Dendritic cell treated with granulocyte-macrophage colony-stimulating factor and Interleukin-4, amounts not matched to agents 40 ng/mL and 50 ng/mL, for 4 days (primary cell): ENCODE results near the gene GDPGP1.
"Not testable (repeated sequence)": the region's sequence is repeated elsewhere in the genome, so short reads cannot be mapped to it uniquely, and the experiment has no call there.

ENCODE experiments used
- H3K27ac Mint-ChIP-seq: one replicate; pipeline ENCODE4 v1.8.0; 2022; ENCODE audit warnings: mild to moderate bottlenecking, mixed read lengths
- H3K27me3 Mint-ChIP-seq: one replicate; pipeline ENCODE4 v1.8.0; 2022; ENCODE audit warnings: mild to moderate bottlenecking, mixed read lengths
- H3K36me3 Mint-ChIP-seq: one replicate; pipeline ENCODE4 v1.8.0; 2022; ENCODE audit warnings: low read depth, mixed read lengths
- H3K4me1 Mint-ChIP-seq: one replicate; pipeline ENCODE4 v1.8.0; 2022; ENCODE audit warnings: low read depth, mixed read lengths
- H3K4me3 Mint-ChIP-seq: one replicate; pipeline ENCODE4 v1.8.0; 2022; ENCODE audit warnings: mild to moderate bottlenecking, moderate library complexity, mixed read lengths
- H3K9me3 Mint-ChIP-seq: one replicate; pipeline ENCODE4 v1.8.0; 2022; ENCODE audit warnings: mixed read lengths
- intact Hi-C: fragments of 100-400 bp; cut with micrococcal nuclease; formaldehyde crosslinking; loops from one replicate; pipeline ENCODE4 v1.15.0; 2022

Gene GDPGP1

DNA sequence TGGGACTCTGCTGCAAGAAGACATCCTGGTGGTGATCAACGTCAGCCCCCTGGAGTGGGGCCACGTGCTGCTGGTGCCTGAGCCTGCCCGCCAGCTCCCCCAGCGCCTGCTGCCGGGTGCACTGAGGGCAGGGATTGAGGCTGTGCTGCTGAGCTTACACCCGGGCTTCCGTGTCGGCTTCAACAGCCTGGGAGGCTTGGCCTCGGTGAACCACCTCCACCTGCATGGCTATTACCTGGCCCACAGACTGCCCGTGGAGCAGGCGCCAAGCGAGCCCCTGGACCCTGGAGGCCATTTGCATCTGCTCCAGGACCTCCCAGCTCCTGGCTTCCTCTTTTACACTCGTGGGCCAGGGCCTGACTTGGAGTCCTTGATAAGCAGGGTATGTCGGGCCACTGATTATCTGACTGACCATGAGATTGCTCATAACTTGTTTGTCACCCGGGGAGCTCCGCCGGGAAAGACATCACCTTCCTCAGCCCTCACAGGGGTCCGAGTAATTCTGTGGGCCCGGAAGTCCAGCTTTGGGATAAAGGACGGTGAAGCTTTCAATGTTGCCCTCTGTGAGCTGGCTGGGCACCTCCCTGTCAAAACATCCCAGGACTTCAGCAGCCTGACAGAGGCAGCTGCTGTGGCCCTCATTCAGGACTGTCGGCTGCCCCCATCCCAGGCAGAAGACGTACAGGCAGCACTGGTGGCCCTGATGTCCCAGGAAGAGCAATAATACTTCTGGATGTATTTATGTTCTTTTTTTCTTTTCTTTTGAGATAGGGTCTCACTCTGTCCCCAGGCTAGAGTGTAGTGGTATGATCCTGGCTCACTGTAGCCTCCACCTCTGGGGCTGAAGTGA, 7.6 kb downstream of the GDPGP1 start:
- H3K9me3 Mint-ChIP-seq = no peaks in the 10 kb centered on the region
- intact Hi-C loops = no loop called here
- H3K27ac Mint-ChIP-seq = no peak overlapping the region
- peaks cover 47% of the 10 kb centered on the region for H3K36me3 Mint-ChIP-seq
- no peak overlapping the region for H3K4me3 Mint-ChIP-seq
- H3K4me1 Mint-ChIP-seq = peaks cover 6% of the 10 kb centered on the region
- H3K27me3 Mint-ChIP-seq = no peaks in the 10 kb centered on the region

DNA sequence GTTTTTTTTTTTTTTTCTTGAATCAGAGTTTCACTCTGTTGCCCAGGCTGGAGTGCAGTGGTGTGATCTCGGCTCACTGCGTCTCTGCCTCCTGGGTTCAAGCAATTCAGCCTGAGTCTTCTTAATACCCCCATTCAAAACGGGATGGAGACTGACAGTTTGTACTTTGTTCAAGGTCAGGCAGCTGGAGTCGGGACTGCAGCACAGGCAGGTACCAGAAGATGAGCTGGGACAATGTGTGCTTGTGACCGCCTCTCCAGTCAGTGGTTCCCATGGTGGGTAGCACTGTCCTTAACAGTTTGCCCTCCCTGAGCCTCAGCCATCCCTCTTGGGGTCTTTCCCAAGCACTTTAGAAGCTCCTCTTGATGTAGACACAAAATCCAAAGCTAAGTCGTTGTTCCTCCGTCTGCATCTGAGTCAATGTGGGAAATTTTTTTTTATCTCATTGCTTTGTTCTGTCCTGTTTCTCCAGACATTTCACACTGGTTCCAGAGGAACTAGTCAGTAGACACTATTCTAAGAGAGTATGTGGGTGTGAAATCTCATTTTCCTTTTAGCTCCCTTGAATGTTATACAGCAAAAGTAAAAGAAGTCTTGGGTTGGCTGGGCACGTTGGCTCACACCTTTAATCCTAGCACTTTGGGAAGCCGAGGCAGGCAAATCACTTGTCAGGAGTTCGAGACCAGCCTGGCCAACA, 10.1 kb downstream of the GDPGP1 start:
- Mint-ChIP-seq H3K27ac (no peak overlapping the region), H3K4me3 (no peak overlapping the region), H3K27me3 (no peaks in the 10 kb centered on the region), H3K9me3 (no peaks in the 10 kb centered on the region), H3K4me1 (peaks cover 12% of the 10 kb centered on the region), H3K36me3 (peaks cover 22% of the 10 kb centered on the region)
- intact Hi-C loops = no loop called here

GRCh38 chr15:90248789-90249202, 14.8 kb downstream of the GDPGP1 start:
- Mint-ChIP-seq H3K4me3 (peak overlapping the region; percentile 77), H3K36me3 (no peaks in the 10 kb centered on the region), H3K27me3 (peaks cover 12% of the 10 kb centered on the region), H3K27ac (no peak overlapping the region), H3K4me1 (peaks cover 25% of the 10 kb centered on the region), H3K9me3 (no peaks in the 10 kb centered on the region)
- intact Hi-C loops = loop anchor here (1.0 to 2.0 kb wide), 2 partner anchors 14 to 16 kb away; partner anchors contain the start of genes GDPGP1 and NGRN

DNA sequence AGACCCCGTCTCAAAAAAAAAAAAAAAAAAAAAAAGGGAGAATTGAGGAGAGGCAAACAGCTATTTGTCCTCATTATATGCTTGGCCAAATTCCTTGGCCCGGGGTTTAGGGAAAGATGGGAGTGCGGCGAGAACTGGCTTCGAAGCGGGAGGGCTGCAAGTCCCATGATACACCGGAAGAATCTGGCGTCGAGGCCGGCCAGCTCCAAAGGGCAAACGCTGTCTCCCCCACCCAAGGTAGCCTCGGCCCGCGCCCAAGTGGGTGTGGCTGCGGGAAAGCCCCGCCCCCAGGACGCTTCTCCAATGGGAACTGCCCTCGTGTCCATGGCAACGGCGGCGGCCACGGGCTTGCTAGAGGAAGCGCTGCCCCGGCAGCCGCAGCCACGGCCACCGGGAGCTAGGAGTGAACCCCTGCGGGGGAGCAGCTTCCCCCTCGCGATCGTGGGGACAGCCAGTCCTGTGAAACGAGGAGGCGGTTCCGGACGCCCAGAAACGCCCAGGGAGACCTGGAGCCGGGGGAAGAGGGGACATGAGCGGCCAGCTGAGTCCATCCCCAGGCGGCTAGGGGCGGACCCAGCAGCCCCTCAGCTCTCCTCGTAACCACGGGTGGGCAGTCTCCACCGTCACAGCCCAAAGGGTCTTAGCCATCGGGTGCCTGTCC, 15.3 kb downstream of the GDPGP1 start, which contains the start of gene TTLL13:
TTLL13 (plus strand) TSS at position 354 of the 661 bp plus-strand sequence. CDS start 1,075 bp downstream, outside the sequence.
- peaks cover 20% of the 10 kb centered on the region for H3K4me1 Mint-ChIP-seq
- H3K36me3 Mint-ChIP-seq = no peaks in the 10 kb centered on the region
- H3K27me3 Mint-ChIP-seq = peaks cover 12% of the 10 kb centered on the region
- H3K27ac Mint-ChIP-seq = peak within 1 kb of the TSS; percentile 47
- peak within 1 kb of the TSS; percentile 77 for H3K4me3 Mint-ChIP-seq
- no peaks in the 10 kb centered on the region for H3K9me3 Mint-ChIP-seq
- intact Hi-C loops = loop anchor here (1.0 to 2.0 kb wide), 2 partner anchors 15 kb away; partner anchors contain the start of genes GDPGP1 and NGRN

DNA sequence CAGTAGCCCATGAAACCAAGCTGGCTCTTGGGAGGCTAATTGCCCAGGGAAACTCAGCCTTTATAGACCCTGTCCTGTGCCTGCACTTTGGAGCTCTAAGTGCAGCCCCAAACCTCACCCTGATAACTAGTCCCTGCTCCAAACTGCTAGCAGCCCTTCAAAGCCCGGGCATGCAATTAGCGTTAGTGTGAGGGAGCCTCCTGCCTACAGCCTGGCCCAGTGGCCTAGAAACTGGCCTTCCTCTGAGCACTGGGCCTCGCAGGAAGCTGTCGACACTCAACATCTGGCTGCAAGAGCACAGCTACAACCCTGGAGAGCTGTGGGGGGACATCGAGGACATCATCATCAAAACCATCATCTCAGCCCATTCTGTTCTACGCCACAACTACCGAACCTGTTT, 23.8 kb downstream of the GDPGP1 start:
- peaks cover 6% of the 10 kb centered on the region for H3K27me3 Mint-ChIP-seq
- intact Hi-C loops = no loop called here

GRCh38 chr15:90259524-90259923, 25.5 kb downstream of the GDPGP1 start:
- Mint-ChIP-seq H3K27ac (no peak overlapping the region), H3K4me1 (peaks cover 12% of the 10 kb centered on the region), H3K9me3 (no peaks in the 10 kb centered on the region), H3K27me3 (peaks cover 6% of the 10 kb centered on the region), H3K36me3 (no peaks in the 10 kb centered on the region), H3K4me3 (no peak overlapping the region)
- intact Hi-C loops = no loop called here

More for the DNA sequence above, 23.8 kb downstream of the GDPGP1 start:
- Mint-ChIP-seq H3K9me3 (no peaks in the 10 kb centered on the region), H3K36me3 (no peaks in the 10 kb centered on the region), H3K27ac (no peak overlapping the region), H3K4me3 (no peak overlapping the region), H3K4me1 (peaks cover 7% of the 10 kb centered on the region)

DNA sequence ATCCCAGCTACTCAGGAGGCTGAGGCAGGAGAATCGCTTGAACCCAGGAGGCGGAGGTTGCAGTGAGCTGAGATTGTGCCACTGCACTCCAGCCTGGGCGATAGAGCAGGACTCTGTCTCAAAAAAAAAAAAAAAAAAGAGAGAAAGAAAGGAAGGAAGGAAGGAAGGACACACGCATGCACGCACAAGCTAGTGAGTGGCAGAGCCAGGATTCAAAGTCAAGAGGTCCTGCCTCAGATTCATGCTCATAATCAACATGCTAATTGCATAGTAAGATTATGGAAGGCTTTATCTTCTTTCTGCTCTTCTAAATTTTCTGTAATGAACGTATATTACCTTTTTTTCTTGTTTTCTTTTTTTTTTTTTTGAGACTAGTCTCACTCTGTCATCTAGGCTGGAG, 26.7 kb downstream of the GDPGP1 start:
- H3K36me3 Mint-ChIP-seq, intact Hi-C loops, H3K27ac Mint-ChIP-seq, H3K4me3 Mint-ChIP-seq, H3K9me3 Mint-ChIP-seq, H3K27me3 Mint-ChIP-seq: not testable (repeated sequence)
- peaks cover 19% of the 10 kb centered on the region for H3K4me1 Mint-ChIP-seq

DNA sequence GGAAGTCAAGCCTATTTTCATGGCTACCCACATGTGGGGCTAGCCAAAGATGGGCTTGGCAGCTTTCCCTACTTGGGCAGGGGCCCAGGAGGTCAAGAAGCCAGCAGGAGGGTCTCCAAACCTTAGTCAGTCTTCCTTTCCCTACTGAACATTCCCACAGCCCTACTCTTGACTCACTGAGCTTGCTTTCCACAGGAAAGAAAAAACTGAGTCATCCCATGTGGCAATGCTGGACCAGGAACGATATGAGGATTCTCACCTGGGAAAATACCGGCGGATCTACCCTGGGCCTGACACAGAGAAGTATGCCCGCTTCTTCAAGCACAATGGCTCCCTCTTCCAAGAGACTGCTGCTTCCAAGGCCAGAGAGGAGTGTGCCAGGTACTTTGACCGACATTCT, 27.8 kb downstream of the GDPGP1 start:
- Mint-ChIP-seq H3K36me3 (peaks cover 15% of the 10 kb centered on the region), H3K4me1 (peaks cover 20% of the 10 kb centered on the region), H3K9me3 (no peaks in the 10 kb centered on the region), H3K27ac (no peak overlapping the region), H3K27me3 (no peaks in the 10 kb centered on the region), H3K4me3 (no peak overlapping the region)
- intact Hi-C loops = no loop called here

DNA sequence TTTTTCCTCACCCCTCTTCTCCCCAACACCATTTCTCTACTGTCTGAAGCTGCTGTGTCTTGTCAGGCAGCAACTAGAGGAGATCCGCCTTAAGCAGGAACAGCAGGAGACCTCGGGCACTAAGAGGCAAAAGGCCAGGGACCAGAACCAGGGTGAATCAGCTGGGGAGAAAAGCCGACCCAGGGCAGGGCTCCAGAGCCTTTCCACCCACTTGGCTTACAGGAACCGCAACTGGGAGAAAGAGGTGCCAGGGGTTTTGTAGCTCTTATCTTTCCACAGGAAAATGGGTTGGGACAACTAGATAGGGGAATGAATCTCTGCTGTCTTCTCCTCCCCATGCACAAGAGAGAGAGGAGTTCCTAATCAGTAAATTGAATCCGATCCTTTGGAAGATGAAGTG, 28.4 kb downstream of the GDPGP1 start:
- Mint-ChIP-seq H3K27me3 (no peaks in the 10 kb centered on the region), H3K4me3 (no peak overlapping the region), H3K9me3 (no peaks in the 10 kb centered on the region), H3K27ac (no peak overlapping the region), H3K36me3 (peaks cover 20% of the 10 kb centered on the region), H3K4me1 (peaks cover 26% of the 10 kb centered on the region)
- intact Hi-C loops = no loop called here

- Mint-ChIP-seq H3K4me1 (peaks cover 44% of the 10 kb centered on the region), H3K27ac (peak overlapping the region; percentile 97), H3K9me3 (no peaks in the 10 kb centered on the region), H3K4me3 (peak overlapping the region; percentile 94), H3K36me3 (peaks cover 41% of the 10 kb centered on the region), H3K27me3 (no peaks in the 10 kb centered on the region)
- intact Hi-C loops = loop anchor here (2.0 kb wide), 2 partner anchors 16 to 30 kb away; partner anchors contain the start of genes GDPGP1 and TTLL13
These were observed 30.7 kb downstream of the GDPGP1 start for GRCh38 chr15:90264671-90265070.

DNA sequence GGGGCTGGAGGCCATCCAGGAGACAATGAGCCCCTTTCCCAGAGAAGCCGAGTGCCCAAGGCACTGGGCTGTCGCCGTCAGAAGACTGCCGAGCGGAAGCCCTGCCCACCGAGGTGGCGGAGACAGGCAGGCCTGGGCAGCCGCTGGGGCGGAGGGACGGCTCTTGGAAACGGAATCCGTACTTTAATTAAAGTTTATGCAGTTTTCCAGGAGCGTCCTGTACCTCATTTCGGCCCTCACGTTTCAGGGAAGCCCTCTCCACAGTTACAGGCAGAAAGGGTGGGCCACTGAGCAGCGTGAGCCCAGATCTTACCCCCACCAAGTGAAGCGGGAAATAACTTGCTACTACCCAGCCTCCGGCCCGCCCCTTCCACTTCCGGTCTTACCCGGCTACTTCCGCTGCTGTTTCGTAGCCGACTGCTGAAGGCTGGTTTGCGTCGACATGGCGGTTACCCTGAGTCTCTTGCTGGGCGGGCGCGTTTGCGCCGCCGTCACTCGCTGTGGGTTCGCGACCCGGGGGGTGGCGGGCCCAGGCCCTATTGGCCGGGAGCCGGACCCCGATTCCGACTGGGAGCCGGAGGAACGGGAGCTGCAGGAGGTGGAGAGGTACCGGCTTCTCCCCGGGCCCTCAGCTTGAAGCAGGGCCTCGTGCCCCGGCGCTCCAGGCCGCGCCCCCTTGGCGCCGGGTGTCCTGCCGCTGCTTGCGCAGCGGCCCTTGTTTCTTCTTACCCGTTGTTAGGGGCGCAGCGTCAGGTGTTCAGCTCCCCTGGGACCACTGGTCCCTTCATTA, 31.5 kb downstream of the GDPGP1 start, which contains the start of gene NGRN:
NGRN (plus strand) TSS at position 402 of the 790 bp plus-strand sequence; CDS start at position 443, 41 bp downstream.
- peak within 1 kb of the TSS; percentile 97 for H3K27ac Mint-ChIP-seq
- H3K4me1 Mint-ChIP-seq = peaks cover 52% of the 10 kb centered on the region
- peaks cover 49% of the 10 kb centered on the region for H3K36me3 Mint-ChIP-seq
- H3K4me3 Mint-ChIP-seq = peak within 1 kb of the TSS; percentile 94
- H3K9me3 Mint-ChIP-seq = no peaks in the 10 kb centered on the region
- intact Hi-C loops = loop anchor here (2.0 kb wide), 2 partner anchors 17 to 31 kb away; partner anchors contain the start of genes GDPGP1 and TTLL13
- no peaks in the 10 kb centered on the region for H3K27me3 Mint-ChIP-seq

GRCh38 chr15:90266061-90266431, 32.0 kb downstream of the GDPGP1 start:
- Mint-ChIP-seq H3K4me3 (peak overlapping the region; percentile 94), H3K36me3 (peaks cover 55% of the 10 kb centered on the region), H3K9me3 (no peaks in the 10 kb centered on the region), H3K27me3 (no peaks in the 10 kb centered on the region), H3K27ac (peak overlapping the region; percentile 97), H3K4me1 (peaks cover 54% of the 10 kb centered on the region)
- intact Hi-C loops = no loop called here

DNA sequence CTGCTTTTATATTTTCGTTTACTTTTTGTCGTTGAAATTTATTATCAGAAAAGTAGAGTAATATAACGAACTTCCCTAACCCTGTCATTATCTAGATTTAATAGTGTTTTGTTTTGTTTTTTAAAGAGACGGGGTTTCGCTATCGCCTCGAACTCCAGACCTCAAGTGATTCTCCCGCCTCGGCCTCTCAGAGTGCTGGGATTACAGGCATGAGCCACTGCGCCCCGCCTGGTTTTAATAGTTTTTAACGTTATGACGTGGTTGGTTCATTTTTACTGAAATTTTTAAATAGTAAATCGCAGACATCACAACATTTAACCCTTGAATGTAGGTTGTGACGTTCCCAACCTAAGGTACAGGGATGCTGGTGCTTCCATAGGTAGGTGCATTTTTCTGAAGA, 32.5 kb downstream of the GDPGP1 start:
- Mint-ChIP-seq H3K27ac (peak overlapping the region; percentile 97), H3K27me3 (no peaks in the 10 kb centered on the region), H3K4me1 (peaks cover 58% of the 10 kb centered on the region), H3K9me3 (no peaks in the 10 kb centered on the region), H3K4me3 (peak overlapping the region; percentile 94), H3K36me3 (peaks cover 59% of the 10 kb centered on the region)
- intact Hi-C loops = no loop called here
